ENCODE measurements around the gene CHRNE. TPM values are rescaled to one million over a fixed set of nuclear protein-coding genes. Genes with fewer than 3 reads are reported as not detected.

The CHRNE gene
- total and polyA plus RNA-seq, 2 experiments from 2014 or later, result 0.24 to 1.2 TPM

DNA sequence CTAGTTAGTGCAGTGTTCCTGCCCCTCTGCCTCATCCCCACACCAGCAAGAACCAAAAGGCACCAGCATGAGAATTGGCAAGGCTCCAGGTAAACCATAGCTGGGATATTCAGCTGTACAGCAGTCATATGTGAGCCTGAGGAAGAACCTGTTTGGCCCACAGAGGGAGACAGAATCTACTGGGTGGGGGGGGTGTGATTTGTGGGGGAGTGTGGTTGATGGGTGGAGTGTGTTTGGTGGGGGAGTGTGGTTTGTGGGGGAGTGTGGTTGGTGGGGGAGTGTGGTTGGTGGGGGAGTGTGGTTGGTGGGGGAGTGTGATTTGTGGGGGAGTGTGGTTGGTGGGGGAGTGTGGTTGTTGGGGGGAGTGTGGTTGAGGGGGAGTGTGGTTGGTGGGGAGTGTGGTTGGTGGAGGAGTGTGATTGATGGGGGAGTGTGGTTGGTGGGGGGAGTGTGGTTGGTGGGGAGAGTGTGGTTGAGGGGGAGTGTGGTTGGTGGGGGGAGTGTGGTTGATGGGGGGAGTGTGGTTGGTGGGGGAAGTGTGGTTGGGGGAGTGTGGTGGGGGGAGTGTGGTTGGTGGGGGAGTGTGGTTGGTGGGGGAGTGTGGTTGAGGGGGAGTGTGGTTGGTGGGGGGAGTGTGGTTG is 50.2 kb downstream of the CHRNE start:
- H4K20me1 ChIP-seq (replicated peaks; ENCODE audit: insufficient read depth), result no peaks in the 10 kb centered on the region
- peaks cover 53% of the 10 kb centered on the region for H3K4me1 ChIP-seq (ENCODE audit: insufficient read depth)
- 0 out of 2 replicates have a peak overlapping the region, but pooled peaks have one; percentile 3 for H3K27ac Mint-ChIP-seq
- H3K79me2 ChIP-seq (replicated peaks; ENCODE audit: insufficient read depth), result peaks cover 35% of the 10 kb centered on the region
- no peak overlapping the region for H3K4me3 Mint-ChIP-seq
- no peaks in the 10 kb centered on the region; the same call in 2 of the 3 replicates for H3K9me3 Mint-ChIP-seq
- H3K4me3 ChIP-seq, result no peak overlapping the region
- no peak overlapping the region for H3K4me2 ChIP-seq
- no peak overlapping the region for H3K27ac ChIP-seq (ENCODE audit: low read depth)
- H3K27me3 ChIP-seq (ENCODE audit: insufficient read depth), result no peaks in the 10 kb centered on the region
- H3K36me3 Mint-ChIP-seq (ENCODE audit: low read depth), result peaks cover 9% of the 10 kb centered on the region; the same call in 1 of the 3 replicates
- H3K9me2 ChIP-seq (ENCODE audit: insufficient read depth), result no peaks in the 10 kb centered on the region
- peaks cover 20% of the 10 kb centered on the region for H3K27me3 Mint-ChIP-seq (ENCODE audit: insufficient read depth, low read depth, poor library complexity)
- H3F3A ChIP-seq (replicated peaks; ENCODE audit: low read depth), result peaks cover 3% of the 10 kb centered on the region; the same call in 1 of the 2 replicates
- no peak for TF ChIP-seq NANOG (IDR thresholded peaks at IDR 0.05; ENCODE audit: borderline replicate concordance)
- TF ChIP-seq ZNF331 (CRISPR knock-in tag; IDR thresholded peaks at IDR 0.05; ENCODE audit: low read depth), result no peak
- TF ChIP-seq EZH2 (IDR thresholded peaks at IDR 0.05; ENCODE audit: low read depth, unreplicated experiment), result no peak
- TF ChIP-seq CTCF (conservative IDR thresholded peaks at IDR 0.05; ENCODE audit: low read depth in 2 of 2), result no peak
- TF ChIP-seq POLR2AphosphoS5 (IDR thresholded peaks at IDR 0.05; ENCODE audit: low read depth), result no peak
- peaks cover 68% of the 10 kb centered on the region for H3K4me1 Mint-ChIP-seq
- DNase-seq (ENCODE audit: low spot score) (no peak), ATAC-seq (no peak)
- no peak overlapping the region for H2AFZ ChIP-seq
- H3K36me3 ChIP-seq (ENCODE audit: insufficient read depth), result no peaks in the 10 kb centered on the region

DNA sequence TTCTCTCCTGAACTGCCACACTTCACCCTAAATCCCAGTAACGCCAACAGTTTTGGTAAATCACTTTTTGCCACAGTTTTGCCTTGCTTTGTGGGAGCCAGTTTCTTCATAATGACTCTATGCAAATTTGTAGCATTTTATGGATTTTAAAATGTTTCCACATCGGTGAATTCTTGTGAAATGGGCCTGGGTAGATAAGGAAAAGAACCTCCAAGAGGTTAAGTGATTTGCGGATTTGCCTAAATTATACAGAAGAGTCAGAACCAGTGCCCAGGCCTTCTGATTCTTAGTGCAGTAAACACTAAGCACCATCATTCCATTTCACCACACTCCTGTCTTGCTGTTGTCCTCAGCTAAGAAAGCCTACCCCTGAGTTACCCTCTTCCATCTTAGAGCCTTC is 51.8 kb downstream of the CHRNE start:
- no peak overlapping the region for H2AFZ ChIP-seq
- no peaks in the 10 kb centered on the region for H3K27me3 ChIP-seq (ENCODE audit: insufficient read depth)
- H3K36me3 ChIP-seq (ENCODE audit: insufficient read depth), result no peaks in the 10 kb centered on the region
- H3K27ac ChIP-seq (ENCODE audit: low read depth), result peak overlapping the region; percentile 91
- no peaks in the 10 kb centered on the region; the same call in 1 of the 2 replicates for H4K20me1 ChIP-seq (replicated peaks; ENCODE audit: insufficient read depth)
- peaks cover 43% of the 10 kb centered on the region for H3K4me1 ChIP-seq (ENCODE audit: insufficient read depth)
- H3K79me2 ChIP-seq (replicated peaks; ENCODE audit: insufficient read depth), result peaks cover 51% of the 10 kb centered on the region
- peaks cover 17% of the 10 kb centered on the region for H3K27me3 Mint-ChIP-seq (ENCODE audit: insufficient read depth, low read depth, poor library complexity)
- peak overlapping the region; percentile 56 for H3K27ac Mint-ChIP-seq
- peak overlapping the region; percentile 6; the same call in 1 of the 2 replicates for H3K4me2 ChIP-seq
- no peaks in the 10 kb centered on the region; the same call in 2 of the 3 replicates for H3K9me3 Mint-ChIP-seq
- peaks cover 4% of the 10 kb centered on the region; the same call in 1 of the 3 replicates for H3K36me3 Mint-ChIP-seq (ENCODE audit: low read depth)
- peaks cover 3% of the 10 kb centered on the region; the same call in 1 of the 2 replicates for H3F3A ChIP-seq (replicated peaks; ENCODE audit: low read depth)
- ATAC-seq (no peak), DNase-seq (ENCODE audit: low spot score) (no peak)
- H3K4me3 ChIP-seq, result no peak overlapping the region
- H3K4me1 Mint-ChIP-seq, result peaks cover 62% of the 10 kb centered on the region
- H3K4me3 Mint-ChIP-seq, result no peak overlapping the region; the same call in 2 of the 3 replicates
- H3K9me2 ChIP-seq (ENCODE audit: insufficient read depth), result no peaks in the 10 kb centered on the region
- TF ChIP-seq, protein P1, sequence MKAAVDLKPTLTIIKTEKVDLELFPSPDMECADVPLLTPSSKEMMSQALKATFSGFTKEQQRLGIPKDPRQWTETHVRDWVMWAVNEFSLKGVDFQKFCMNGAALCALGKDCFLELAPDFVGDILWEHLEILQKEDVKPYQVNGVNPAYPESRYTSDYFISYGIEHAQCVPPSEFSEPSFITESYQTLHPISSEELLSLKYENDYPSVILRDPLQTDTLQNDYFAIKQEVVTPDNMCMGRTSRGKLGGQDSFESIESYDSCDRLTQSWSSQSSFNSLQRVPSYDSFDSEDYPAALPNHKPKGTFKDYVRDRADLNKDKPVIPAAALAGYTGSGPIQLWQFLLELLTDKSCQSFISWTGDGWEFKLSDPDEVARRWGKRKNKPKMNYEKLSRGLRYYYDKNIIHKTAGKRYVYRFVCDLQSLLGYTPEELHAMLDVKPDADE (IDR thresholded peaks at IDR 0.05), result no peak
- TF ChIP-seq, protein P2, sequence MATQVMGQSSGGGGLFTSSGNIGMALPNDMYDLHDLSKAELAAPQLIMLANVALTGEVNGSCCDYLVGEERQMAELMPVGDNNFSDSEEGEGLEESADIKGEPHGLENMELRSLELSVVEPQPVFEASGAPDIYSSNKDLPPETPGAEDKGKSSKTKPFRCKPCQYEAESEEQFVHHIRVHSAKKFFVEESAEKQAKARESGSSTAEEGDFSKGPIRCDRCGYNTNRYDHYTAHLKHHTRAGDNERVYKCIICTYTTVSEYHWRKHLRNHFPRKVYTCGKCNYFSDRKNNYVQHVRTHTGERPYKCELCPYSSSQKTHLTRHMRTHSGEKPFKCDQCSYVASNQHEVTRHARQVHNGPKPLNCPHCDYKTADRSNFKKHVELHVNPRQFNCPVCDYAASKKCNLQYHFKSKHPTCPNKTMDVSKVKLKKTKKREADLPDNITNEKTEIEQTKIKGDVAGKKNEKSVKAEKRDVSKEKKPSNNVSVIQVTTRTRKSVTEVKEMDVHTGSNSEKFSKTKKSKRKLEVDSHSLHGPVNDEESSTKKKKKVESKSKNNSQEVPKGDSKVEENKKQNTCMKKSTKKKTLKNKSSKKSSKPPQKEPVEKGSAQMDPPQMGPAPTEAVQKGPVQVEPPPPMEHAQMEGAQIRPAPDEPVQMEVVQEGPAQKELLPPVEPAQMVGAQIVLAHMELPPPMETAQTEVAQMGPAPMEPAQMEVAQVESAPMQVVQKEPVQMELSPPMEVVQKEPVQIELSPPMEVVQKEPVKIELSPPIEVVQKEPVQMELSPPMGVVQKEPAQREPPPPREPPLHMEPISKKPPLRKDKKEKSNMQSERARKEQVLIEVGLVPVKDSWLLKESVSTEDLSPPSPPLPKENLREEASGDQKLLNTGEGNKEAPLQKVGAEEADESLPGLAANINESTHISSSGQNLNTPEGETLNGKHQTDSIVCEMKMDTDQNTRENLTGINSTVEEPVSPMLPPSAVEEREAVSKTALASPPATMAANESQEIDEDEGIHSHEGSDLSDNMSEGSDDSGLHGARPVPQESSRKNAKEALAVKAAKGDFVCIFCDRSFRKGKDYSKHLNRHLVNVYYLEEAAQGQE (IDR thresholded peaks at IDR 0.05; ENCODE audit: unreplicated experiment), result no peak
- TF ChIP-seq EZH2phosphoT487 (IDR thresholded peaks at IDR 0.05; ENCODE audit: unreplicated experiment) (no peak), STAT1 (IDR thresholded peaks at IDR 0.05; ENCODE audit: unreplicated experiment) (no peak), ZNF114 (CRISPR knock-in tag; IDR thresholded peaks at IDR 0.05) (no peak), CREB1 (CRISPR knock-in tag; IDR thresholded peaks at IDR 0.05; ENCODE audit: low read depth) (no peak), POLR2AphosphoS5 (IDR thresholded peaks at IDR 0.05; ENCODE audit: low read depth) (no peak), CTCF (conservative IDR thresholded peaks at IDR 0.05; ENCODE audit: low read depth in 2 of 2) (no peak), EZH2 (IDR thresholded peaks at IDR 0.05; ENCODE audit: low read depth, unreplicated experiment) (no peak)
